ENCODE results near the gene NTPCR. TPM values are rescaled to one million over a fixed set of nuclear protein-coding genes. Genes with fewer than 3 reads are reported as not detected.

NTPCR gene
- total RNA-seq, 1 donor from 2014 or later, result 54.5 TPM

DNA sequence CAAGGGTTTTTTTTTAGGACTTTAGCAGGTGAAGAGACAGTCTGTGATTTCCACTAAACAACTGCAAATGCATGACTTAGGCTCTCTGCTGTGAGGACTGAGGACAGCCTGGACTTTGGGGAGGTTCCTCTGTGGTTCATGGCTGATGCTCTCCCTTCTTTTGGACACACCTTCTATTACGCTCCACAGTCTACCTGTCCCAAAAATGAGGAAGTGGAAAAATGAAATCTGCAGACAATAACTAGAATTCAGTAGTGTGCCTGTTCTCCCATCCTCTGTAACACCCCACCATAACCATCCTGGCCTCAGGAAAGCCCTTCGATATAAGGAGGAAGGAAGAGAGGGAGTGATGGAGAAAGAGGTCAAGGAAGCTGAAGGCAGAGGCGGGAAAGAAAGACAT, 68.7 kb downstream of the NTPCR start:
- Mint-ChIP-seq H3K9me3 (ENCODE audit: unreplicated experiment) (peaks cover 2% of the 10 kb centered on the region), H3K36me3 (ENCODE audit: low read depth, unreplicated experiment) (peaks cover 15% of the 10 kb centered on the region), H3K27ac (ENCODE audit: unreplicated experiment) (no peak overlapping the region), H3K4me3 (ENCODE audit: unreplicated experiment) (no peak overlapping the region), H3K4me1 (ENCODE audit: low read depth, unreplicated experiment) (peaks cover 6% of the 10 kb centered on the region), H3K27me3 (ENCODE audit: low read depth, unreplicated experiment) (no peaks in the 10 kb centered on the region)
- Histone ChIP-seq H3K79me2 (ENCODE audit: insufficient read depth, low read length) (no peaks in the 10 kb centered on the region), H3K36me3 (ENCODE audit: insufficient read depth, low read length) (peaks cover 3% of the 10 kb centered on the region), H3K27ac (ENCODE audit: low read depth, low read length) (no peak overlapping the region), H3K9me3 (ENCODE audit: insufficient read depth, low read depth, low read length) (no peaks in the 10 kb centered on the region), H3K4me3 (ENCODE audit: insufficient read depth, low read depth, low read length) (no peak overlapping the region), H3K4me2 (ENCODE audit: low read length) (no peak overlapping the region), H3K27me3 (ENCODE audit: insufficient read depth, low read length) (no peaks in the 10 kb centered on the region), H2AFZ (ENCODE audit: low read depth, low read length) (no peak overlapping the region), H4K20me1 (ENCODE audit: insufficient read depth, low read length) (no peaks in the 10 kb centered on the region), H3K4me1 (ENCODE audit: insufficient read depth, low read length) (peaks cover 10% of the 10 kb centered on the region), H3K9ac (ENCODE audit: low read length) (no peak overlapping the region)
- no peak for DNase-seq (ENCODE audit: low read depth)
- FAIRE-seq, result no peak
- TF ChIP-seq, protein P1, sequence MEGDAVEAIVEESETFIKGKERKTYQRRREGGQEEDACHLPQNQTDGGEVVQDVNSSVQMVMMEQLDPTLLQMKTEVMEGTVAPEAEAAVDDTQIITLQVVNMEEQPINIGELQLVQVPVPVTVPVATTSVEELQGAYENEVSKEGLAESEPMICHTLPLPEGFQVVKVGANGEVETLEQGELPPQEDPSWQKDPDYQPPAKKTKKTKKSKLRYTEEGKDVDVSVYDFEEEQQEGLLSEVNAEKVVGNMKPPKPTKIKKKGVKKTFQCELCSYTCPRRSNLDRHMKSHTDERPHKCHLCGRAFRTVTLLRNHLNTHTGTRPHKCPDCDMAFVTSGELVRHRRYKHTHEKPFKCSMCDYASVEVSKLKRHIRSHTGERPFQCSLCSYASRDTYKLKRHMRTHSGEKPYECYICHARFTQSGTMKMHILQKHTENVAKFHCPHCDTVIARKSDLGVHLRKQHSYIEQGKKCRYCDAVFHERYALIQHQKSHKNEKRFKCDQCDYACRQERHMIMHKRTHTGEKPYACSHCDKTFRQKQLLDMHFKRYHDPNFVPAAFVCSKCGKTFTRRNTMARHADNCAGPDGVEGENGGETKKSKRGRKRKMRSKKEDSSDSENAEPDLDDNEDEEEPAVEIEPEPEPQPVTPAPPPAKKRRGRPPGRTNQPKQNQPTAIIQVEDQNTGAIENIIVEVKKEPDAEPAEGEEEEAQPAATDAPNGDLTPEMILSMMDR (IDR thresholded peaks at IDR 0.05; ENCODE audit: insufficient read depth, low read depth, low read length), result no peak
- no peak for TF ChIP-seq EZH2 (IDR thresholded peaks at IDR 0.05; ENCODE audit: insufficient read depth, low read length)

DNA sequence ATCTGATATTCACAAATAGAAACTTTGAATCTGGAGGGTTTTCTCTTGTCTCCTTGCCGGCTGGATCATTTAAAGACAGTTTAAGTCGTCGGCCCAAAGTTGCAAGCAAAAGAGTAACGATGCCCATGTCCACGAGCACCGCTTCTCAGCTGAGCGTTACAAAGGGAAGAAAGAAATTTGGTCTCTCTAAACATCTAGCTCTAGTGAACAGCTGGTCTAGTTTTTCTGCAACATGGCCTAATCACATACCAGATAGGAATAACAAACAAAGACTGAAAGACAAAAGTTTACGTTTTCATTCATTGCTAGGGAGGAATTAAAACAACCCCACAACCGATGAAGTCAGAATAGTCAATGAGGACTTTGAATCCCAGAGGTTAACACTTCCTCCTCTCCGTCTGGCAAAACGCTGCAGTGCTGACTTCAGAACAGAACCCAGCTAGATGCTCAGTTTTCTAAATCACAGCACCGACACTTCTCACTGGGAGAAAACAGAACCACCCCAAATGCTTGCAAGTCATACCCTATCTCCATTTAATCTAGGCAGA, 69.4 kb downstream of the NTPCR start:
- H3K79me2 ChIP-seq (ENCODE audit: insufficient read depth, low read length), result no peaks in the 10 kb centered on the region
- Mint-ChIP-seq H3K27ac (ENCODE audit: unreplicated experiment) (no peak overlapping the region), H3K9me3 (ENCODE audit: unreplicated experiment) (peaks cover 2% of the 10 kb centered on the region), H3K4me1 (ENCODE audit: low read depth, unreplicated experiment) (peaks cover 6% of the 10 kb centered on the region), H3K27me3 (ENCODE audit: low read depth, unreplicated experiment) (no peaks in the 10 kb centered on the region), H3K4me3 (ENCODE audit: unreplicated experiment) (no peak overlapping the region), H3K36me3 (ENCODE audit: low read depth, unreplicated experiment) (peaks cover 17% of the 10 kb centered on the region)
- H3K27ac ChIP-seq (ENCODE audit: low read depth, low read length), result no peak overlapping the region
- peak overlapping the region; percentile 4 for H3K9ac ChIP-seq (ENCODE audit: low read length)
- no peaks in the 10 kb centered on the region for H3K27me3 ChIP-seq (ENCODE audit: insufficient read depth, low read length)
- H4K20me1 ChIP-seq (ENCODE audit: insufficient read depth, low read length), result no peaks in the 10 kb centered on the region
- H2AFZ ChIP-seq (ENCODE audit: low read depth, low read length), result no peak overlapping the region
- H3K4me3 ChIP-seq (ENCODE audit: insufficient read depth, low read depth, low read length), result no peak overlapping the region
- TF ChIP-seq, protein P1 (IDR thresholded peaks at IDR 0.05; ENCODE audit: insufficient read depth, low read depth, low read length), result no peak
- TF ChIP-seq EZH2 (IDR thresholded peaks at IDR 0.05; ENCODE audit: insufficient read depth, low read length), result no peak
- H3K4me1 ChIP-seq (ENCODE audit: insufficient read depth, low read length), result peaks cover 10% of the 10 kb centered on the region
- no peaks in the 10 kb centered on the region for H3K36me3 ChIP-seq (ENCODE audit: insufficient read depth, low read length)
- H3K9me3 ChIP-seq (ENCODE audit: insufficient read depth, low read depth, low read length), result no peaks in the 10 kb centered on the region
- peak overlapping the region; percentile 38 for H3K4me2 ChIP-seq (ENCODE audit: low read length)
- FAIRE-seq (no peak), DNase-seq (ENCODE audit: low read depth) (peak; percentile 40)

DNA sequence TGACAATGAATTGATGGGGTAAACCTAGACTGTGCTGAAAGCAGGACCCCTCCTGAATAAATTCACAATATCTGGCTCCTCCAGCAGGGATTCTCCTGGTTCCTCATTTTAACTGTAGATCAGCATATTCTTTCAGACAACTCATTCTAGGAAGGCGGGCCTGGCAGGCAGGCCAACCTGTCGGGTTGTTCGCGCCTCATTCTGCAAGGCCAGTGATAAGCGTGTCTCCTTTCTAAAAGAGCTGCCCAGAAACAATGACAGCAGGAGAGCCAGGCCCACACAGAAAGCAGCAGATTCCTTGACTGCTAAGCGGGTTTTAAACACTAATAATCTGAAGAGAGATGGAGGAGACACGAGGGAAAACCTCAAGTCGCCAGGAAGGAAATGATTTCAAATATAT, 70.0 kb downstream of the NTPCR start:
- Histone ChIP-seq H3K27ac (ENCODE audit: low read depth, low read length) (no peak overlapping the region), H3K4me1 (ENCODE audit: insufficient read depth, low read length) (peaks cover 10% of the 10 kb centered on the region), H3K27me3 (ENCODE audit: insufficient read depth, low read length) (no peaks in the 10 kb centered on the region), H3K9ac (ENCODE audit: low read length) (peak overlapping the region; percentile 4), H2AFZ (ENCODE audit: low read depth, low read length) (no peak overlapping the region), H3K79me2 (ENCODE audit: insufficient read depth, low read length) (no peaks in the 10 kb centered on the region), H3K4me2 (ENCODE audit: low read length) (peak overlapping the region; percentile 38), H3K36me3 (ENCODE audit: insufficient read depth, low read length) (no peaks in the 10 kb centered on the region), H4K20me1 (ENCODE audit: insufficient read depth, low read length) (no peaks in the 10 kb centered on the region), H3K9me3 (ENCODE audit: insufficient read depth, low read depth, low read length) (no peaks in the 10 kb centered on the region), H3K4me3 (ENCODE audit: insufficient read depth, low read depth, low read length) (no peak overlapping the region)
- DNase-seq (ENCODE audit: low read depth), result peak; percentile 55
- no peak for FAIRE-seq
- Mint-ChIP-seq H3K36me3 (ENCODE audit: low read depth, unreplicated experiment) (peaks cover 17% of the 10 kb centered on the region), H3K9me3 (ENCODE audit: unreplicated experiment) (peaks cover 2% of the 10 kb centered on the region), H3K4me1 (ENCODE audit: low read depth, unreplicated experiment) (peaks cover 7% of the 10 kb centered on the region), H3K27me3 (ENCODE audit: low read depth, unreplicated experiment) (no peaks in the 10 kb centered on the region), H3K4me3 (ENCODE audit: unreplicated experiment) (no peak overlapping the region), H3K27ac (ENCODE audit: unreplicated experiment) (no peak overlapping the region)
- TF ChIP-seq, protein P1 (IDR thresholded peaks at IDR 0.05; ENCODE audit: insufficient read depth, low read depth, low read length), result no peak
- TF ChIP-seq EZH2 (IDR thresholded peaks at IDR 0.05; ENCODE audit: insufficient read depth, low read length), result no peak
